ENCODE data around the gene SKOR1. TPM values are rescaled to one million over a fixed set of nuclear protein-coding genes. Genes with fewer than 3 reads are reported as not detected.

The SKOR1 gene
- polyA plus RNA-seq, 3 donors, result 0.37 to 0.73 (median 0.42) TPM

DNA sequence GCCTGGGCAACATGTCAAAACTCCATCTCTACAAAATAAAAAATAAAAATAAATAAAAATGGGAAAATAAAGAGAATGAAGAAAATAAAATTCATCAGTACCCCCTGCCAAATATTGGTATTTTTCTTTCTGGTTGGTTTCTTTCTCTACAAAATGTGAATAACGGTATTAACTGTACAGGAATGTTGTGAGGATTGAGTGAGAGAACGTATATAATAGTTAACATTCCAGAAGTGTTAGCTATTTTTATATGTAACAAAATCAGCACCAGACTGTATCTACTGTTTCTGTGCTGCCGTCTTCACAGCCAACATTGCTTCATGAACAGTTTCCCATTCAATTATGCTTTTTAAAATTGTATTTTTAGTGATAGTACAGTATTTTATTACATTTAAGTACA lies 40.0 kb downstream of the SKOR1 start:
- no peak for DNase-seq (ENCODE audit: extremely low read depth in 1 of 11, low read depth in 9 of 11, low spot score in 4 of 11)

DNA sequence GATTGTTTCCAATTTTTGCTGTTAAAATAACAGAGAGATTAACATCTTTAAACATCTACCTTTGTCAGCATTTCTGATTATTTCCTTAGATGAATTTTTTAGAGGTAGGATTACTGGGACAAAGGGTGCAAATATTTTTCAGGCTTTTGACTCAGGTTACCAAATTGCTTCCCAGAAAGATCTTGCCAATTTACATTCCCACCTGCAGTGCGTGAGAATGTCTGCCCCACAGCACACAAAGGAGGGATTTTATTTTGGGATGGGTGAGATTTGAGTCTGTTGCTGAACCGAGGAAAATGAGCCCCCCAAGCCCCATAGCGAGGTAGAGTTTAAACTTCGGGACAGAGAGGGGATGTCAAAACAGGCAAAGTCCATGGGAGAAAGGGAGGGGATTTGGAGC lies 40.5 kb downstream of the SKOR1 start:
- no peak for DNase-seq (ENCODE audit: extremely low read depth in 1 of 11, low read depth in 9 of 11, low spot score in 4 of 11)

DNA sequence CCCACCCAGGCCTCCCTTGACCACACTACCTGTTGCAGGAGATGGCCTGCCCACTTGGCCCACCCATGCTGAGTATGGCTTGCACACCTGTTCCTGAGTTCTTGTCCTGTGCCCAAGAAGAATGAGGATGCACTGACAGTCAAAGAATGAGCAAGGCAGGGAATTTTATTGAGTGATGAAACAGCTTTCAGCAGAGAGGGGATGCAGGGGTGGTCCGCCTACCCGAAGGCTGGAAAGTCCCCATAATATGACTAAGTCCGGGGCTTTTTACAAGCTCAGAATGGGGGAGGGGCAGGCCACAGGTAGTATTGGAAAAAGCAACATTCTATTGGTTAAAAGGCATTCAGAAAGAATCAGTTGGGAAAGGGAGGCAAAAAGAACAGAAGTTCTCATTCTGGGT lies 44.4 kb downstream of the SKOR1 start:
- DNase-seq (ENCODE audit: extremely low read depth in 1 of 11, low read depth in 9 of 11, low spot score in 4 of 11), result no peak

DNA sequence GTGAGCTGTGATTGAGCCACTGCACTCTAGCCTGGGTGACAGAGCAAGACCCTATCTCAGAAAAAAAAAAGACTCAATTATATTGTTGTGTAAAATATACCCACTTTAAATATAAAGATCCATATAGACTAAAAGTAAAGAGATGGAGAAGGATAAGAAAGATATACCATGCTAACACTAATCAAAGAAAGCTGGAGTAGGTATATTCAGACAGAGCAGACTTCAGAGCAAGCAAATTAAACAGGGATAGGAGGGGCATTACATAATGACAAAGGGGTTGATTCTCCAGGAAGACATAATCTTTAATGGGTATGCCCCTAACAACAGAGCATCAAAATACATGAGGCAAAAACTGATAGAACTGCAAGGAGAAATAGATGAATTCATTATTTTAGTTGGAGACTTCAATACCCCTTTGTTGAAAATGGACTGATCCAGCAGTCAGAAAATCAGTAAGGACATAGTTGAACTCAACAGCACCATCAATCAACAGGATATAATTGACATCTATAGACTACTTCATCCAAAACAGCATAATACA lies 45.6 kb downstream of the SKOR1 start:
- DNase-seq (ENCODE audit: extremely low read depth in 1 of 11, low read depth in 9 of 11, low spot score in 4 of 11), result no peak

DNA sequence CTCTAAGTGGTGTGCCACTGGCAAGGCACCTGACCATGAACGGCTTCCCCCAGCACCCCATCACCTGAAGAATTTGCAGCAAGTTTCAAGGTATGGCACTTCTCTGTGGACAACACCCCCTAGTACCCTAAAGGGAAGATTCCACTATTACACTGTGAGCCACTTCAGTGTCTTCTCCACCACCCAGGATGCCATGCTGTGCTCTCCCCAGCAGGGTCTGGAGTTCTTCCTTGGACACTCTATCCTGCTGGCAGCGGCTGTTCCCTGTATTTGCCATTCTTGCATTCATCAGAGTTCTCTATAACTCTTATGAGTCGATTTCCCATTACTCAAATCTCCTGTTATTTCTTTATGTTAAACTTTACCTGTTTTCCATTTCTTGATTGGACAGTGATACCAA lies 48.5 kb downstream of the SKOR1 start:
- no peak for DNase-seq (ENCODE audit: extremely low read depth in 1 of 11, low read depth in 9 of 11, low spot score in 4 of 11)

GRCh38 chr15:67878712-67879206 lies 53.5 kb downstream of the SKOR1 start:
- no peak for DNase-seq (ENCODE audit: extremely low read depth in 1 of 11, low read depth in 9 of 11, low spot score in 4 of 11)

DNA sequence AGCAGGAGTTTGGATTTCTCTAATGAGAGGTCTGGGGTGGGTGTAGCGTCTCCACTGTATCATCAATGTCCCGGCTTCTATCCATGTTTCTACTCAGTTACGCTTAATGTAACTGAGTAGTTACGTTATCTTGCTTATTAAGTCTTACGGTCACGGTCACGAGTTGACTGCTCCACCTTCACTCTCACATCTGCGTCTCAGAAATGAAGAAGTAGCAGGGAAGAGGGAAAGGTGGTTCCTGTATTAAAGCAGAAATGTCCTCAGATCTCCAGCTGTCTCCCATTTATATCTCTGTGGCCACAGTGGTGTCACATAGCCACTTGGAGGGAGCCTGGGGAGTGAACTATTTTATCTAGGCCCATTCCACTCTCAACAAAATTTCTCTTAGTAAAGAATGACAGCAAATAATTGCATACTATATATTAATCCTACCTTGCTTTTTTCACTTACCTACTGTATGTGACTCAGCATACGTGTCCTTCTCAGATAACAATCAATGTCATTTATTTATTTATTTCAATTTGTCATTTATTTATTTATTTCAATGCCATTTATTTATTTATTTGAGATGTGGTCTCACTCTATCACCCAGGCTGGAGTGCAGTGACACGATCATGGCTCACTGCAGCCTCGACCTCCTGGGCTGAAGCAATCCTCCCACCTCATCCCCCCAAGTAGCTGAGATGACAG lies 54.3 kb downstream of the SKOR1 start:
- no peak for DNase-seq (ENCODE audit: extremely low read depth in 1 of 11, low read depth in 9 of 11, low spot score in 4 of 11)

- no peak for DNase-seq (ENCODE audit: extremely low read depth in 1 of 11, low read depth in 9 of 11, low spot score in 4 of 11)
Observed at GRCh38 chr15:67880651-67881182, 55.4 kb downstream of the SKOR1 start.

GRCh38 chr15:67882487-67883233 lies 57.4 kb downstream of the SKOR1 start:
- no peak for DNase-seq (ENCODE audit: extremely low read depth in 1 of 11, low read depth in 9 of 11, low spot score in 4 of 11)

GRCh38 chr15:67883234-67883773 lies 58.0 kb downstream of the SKOR1 start:
- DNase-seq (ENCODE audit: extremely low read depth in 1 of 11, low read depth in 9 of 11, low spot score in 4 of 11), result no peak

DNA sequence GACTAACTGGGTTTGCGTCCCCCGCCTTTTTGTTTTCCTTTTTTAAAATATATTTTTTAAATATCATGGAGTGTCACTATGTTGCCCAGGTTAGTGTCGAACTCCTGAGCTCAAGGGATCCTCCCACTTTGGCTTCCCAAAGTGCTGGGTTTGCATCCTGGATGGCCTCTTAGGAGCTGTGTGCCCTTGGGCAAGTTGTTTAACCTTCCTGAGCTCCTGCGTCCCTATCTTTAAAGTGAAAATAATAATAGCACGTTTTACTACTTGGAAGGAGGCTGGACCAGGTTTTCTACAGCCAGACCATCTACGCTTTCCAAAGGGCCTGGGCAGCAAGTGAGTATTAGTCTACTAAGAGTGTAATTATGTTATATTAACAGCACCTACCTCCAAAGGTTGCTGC lies 58.7 kb downstream of the SKOR1 start:
- no peak for DNase-seq (ENCODE audit: extremely low read depth in 1 of 11, low read depth in 9 of 11, low spot score in 4 of 11)

Other genes starting within 250 kb of the SKOR1 start
- gene RNU6-1, start 14.5 kb downstream of the SKOR1 start, polyA plus RNA-seq (ENCODE audit: insufficient read length in 3 of 3), result not detected
- gene PIAS1, start 228.8 kb downstream of the SKOR1 start, polyA plus RNA-seq (ENCODE audit: insufficient read length in 3 of 3), result 10 to 100 TPM; 38.9 to 51.2 (median 44.1) TPM